Measurements from ENCODE around the gene SAAL1.

GRCh38 chr11:18065572-18065971 is 40.3 kb downstream of the SAAL1 start:
- TF ChIP-seq CTCF (IDR thresholded peaks at IDR 0.05; ENCODE audit: poor library complexity), result no peak
- no peak for TF ChIP-seq EZH2 (IDR thresholded peaks at IDR 0.05; ENCODE audit: borderline replicate concordance)
